AG09309 (cell line): ENCODE results near the gene ABI1.

Experiments
- DNase-seq: peaks from one replicate; pipeline ENCODE4 v3.0.0-alpha.2; 2010; ENCODE audit warnings: low read depth
- H3K4me3 ChIP-seq: 2 replicates; pipeline ENCODE4 v1.5.1; 2011; ENCODE audit warnings: mild to moderate bottlenecking, low read depth, low read length, moderate library complexity; ENCODE audit not compliant: control insufficient read depth
- TF ChIP-seq, protein P1 (sequence below): IDR thresholded peaks from 2 replicates; pipeline ENCODE4 v1.5.1; 2011; ENCODE audit warnings: mild to moderate bottlenecking, low read depth, low read length, inconsistent platforms; ENCODE audit not compliant: insufficient read depth, control insufficient read depth; ENCODE audit errors: missing control alignments

Gene ABI1

DNA sequence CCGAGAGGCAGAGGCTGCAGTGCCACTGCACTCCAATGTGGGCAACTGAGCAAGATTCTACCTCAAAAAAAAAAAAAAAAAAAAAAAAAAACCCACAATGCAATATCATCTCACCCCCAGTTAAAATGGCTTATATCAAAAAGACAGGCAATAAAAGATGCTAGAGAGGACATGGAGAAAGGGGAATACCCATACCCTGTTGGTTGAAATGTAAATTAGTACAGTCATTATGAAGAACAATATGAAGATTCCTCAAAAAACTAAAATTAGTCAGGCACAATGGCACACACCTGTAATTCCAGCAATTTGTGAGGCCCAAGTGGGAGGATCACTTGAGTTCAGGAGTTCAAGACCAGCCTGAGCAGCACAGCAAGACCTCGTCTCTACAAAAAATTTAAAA, 25.7 kb downstream of the ABI1 start:
- TF ChIP-seq, protein P1, sequence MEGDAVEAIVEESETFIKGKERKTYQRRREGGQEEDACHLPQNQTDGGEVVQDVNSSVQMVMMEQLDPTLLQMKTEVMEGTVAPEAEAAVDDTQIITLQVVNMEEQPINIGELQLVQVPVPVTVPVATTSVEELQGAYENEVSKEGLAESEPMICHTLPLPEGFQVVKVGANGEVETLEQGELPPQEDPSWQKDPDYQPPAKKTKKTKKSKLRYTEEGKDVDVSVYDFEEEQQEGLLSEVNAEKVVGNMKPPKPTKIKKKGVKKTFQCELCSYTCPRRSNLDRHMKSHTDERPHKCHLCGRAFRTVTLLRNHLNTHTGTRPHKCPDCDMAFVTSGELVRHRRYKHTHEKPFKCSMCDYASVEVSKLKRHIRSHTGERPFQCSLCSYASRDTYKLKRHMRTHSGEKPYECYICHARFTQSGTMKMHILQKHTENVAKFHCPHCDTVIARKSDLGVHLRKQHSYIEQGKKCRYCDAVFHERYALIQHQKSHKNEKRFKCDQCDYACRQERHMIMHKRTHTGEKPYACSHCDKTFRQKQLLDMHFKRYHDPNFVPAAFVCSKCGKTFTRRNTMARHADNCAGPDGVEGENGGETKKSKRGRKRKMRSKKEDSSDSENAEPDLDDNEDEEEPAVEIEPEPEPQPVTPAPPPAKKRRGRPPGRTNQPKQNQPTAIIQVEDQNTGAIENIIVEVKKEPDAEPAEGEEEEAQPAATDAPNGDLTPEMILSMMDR: no peak
- H3K4me3 ChIP-seq: no peak overlapping the region
- no peak for DNase-seq

DNA sequence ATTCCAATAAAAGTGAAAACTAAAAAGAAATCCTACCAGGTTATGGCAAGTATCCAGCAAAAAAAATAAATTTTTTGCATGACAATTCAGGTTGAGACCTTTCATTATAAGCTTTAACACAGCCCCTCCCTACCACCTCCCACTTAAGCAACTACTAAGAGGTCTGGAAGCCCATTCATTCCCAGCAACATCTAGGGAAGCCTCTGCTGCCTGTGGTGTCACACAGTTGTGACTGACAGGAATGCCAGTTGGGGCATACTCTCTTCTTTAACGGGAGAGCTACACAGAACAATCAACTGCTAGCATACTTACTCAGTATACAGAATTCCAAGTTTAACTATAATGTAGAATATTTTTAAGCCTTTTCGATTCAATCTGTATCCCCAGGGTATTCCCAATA, 27.8 kb downstream of the ABI1 start:
- TF ChIP-seq, protein P1: no peak
- no peak overlapping the region for H3K4me3 ChIP-seq
- no peak for DNase-seq

DNA sequence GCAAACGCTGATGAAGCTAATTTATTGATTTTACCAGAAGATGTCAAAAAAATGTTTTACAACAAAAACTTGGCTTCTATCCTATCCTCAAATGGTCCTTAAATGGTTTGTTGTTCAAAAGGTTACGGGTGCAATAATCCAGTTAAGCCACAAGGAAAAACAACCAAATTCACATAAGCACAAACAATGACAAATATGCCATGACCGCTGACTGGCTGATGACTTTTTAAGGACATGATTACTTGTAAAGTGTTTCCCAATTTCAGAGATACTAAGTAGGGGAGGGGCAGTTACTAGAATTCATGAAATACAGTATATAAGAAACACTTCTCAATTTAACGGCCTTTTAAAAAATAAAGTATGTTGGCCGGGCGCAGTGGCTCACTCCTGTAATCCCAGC, 28.8 kb downstream of the ABI1 start:
- no peak overlapping the region for H3K4me3 ChIP-seq
- TF ChIP-seq, protein P1: no peak
- DNase-seq: no peak

DNA sequence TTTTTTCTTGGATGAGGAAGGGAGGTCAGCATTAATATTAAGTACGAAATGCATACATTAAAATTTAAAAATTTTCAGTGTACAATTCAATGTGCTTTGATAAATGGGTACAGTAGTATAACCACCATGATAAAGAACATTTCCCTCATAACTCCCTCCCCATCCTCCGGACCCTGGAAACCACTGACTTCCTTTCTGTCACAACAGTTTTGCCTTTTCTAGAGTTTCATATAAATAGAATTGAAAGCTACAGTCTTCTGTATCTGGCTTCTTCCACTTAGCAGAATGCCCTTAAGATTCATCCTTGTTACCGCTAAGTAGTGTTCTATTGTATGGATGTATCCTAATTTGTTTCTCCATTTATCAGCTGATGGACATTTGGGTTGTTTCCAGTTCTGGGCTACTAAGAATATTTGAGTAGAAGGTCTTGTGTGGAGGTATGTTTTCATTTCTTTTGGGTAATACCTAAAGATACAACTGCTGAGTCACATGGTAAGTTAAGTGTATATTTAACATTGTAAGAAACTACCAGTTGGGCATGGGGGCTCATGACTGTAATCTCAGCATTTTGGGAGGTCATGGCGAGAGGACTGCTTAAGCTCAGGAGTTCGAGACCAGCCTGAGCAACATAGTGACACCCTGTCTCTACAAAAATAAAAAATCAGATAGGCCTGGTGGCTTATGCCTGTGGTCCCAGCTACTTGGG, 30.8 kb downstream of the ABI1 start:
- H3K4me3 ChIP-seq: no peak overlapping the region
- DNase-seq: no peak
- TF ChIP-seq, protein P1: no peak

DNA sequence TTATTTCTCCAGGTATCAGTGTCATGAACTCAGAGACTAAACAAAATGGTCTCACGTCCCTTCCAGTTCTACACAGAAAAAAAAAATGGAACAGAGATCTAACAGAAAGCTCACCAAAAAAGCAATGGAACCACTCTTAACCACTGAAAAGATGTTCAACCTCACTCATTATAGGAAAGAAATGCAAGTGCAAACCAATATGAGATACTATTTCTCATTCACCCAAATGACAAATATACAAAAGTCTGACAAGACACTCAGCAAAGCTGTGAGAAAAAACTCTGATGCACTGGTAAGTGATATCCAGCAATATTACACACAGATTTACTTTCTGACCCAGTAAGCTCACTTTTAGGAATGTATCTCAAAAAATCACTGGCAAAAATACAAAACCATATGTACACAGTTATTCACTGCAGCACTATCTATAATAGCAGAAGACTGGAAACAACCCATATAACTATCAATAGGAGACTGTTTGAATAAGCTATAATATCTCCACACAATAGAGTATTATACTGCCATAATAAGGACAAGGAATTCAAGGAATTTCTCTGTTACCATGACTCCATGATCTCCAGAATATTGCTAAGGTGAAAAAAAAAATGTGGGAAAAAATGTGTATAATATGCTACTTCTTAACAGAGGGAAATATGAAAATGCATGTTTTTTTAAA, 36.6 kb downstream of the ABI1 start:
- no peak overlapping the region for H3K4me3 ChIP-seq
- no peak for DNase-seq
- TF ChIP-seq, protein P1: no peak

DNA sequence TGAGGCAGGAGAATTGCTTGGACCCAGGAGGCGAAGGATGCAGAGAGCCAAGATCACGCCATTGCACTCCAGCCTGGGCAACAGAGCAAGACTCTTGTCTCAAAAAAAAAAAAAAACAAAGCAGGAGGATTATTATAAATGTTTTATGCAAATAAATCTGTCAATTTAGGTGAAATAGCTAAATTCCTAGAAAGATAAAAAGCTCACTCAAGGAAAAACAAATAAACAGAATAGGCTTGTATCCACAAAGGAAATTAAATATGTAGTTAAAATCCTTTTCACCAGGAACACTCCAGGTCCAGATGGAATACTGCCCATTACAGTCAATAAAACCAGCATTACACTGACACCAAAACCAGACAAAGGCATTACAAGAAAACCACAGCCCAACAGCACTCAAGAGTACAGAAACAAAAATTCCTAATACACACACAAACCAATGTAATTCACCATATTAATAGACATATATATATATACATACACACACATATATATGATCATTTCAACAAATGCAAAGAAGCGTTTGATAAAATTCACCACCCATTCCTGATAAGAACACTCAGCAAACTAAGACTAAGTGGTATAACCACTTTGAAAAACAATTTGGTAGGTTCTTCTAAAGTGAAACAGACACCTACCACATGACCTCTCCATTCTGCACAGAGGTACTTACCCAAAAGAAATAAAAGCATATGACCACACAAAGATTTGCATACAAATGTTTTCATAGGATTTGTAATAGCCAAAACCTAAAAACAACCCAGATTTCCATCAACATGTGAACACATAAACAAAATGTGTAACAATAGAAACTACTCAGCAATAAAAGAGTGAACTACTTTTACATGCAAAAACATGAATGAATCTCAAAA, 38.8 kb downstream of the ABI1 start:
- H3K4me3 ChIP-seq: no peak overlapping the region
- TF ChIP-seq, protein P1: no peak
- DNase-seq: peak; percentile 8
